ENCODE data around the gene SH3BP4. TPM values are rescaled to one million over a fixed set of nuclear protein-coding genes. Genes with fewer than 3 reads are reported as not detected.

Gene SH3BP4
- total RNA-seq, 1 donor = 115 TPM

DNA sequence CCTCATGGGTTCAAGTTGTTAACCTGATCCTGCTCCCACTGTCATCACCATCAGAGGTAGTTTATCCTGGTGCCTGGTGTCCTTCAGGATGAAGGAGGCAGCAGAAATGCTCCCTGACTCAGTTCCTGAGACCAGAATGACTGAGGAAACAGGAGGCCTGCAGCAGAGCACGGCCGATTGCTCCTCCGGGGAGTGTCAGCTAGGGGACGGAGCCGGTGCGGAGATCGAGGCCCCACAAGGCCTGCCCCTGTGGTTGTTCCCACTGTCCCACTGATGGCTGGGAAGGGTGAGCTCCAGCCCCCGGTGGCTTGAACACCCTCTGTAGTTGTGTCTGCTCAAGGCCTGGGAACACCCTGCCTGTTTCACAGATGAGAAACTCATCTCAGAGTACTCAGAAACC lies 45.6 kb downstream of the SH3BP4 start:
- DNase-seq (ENCODE audit: low read depth) = no peak
- TF ChIP-seq, protein P1, sequence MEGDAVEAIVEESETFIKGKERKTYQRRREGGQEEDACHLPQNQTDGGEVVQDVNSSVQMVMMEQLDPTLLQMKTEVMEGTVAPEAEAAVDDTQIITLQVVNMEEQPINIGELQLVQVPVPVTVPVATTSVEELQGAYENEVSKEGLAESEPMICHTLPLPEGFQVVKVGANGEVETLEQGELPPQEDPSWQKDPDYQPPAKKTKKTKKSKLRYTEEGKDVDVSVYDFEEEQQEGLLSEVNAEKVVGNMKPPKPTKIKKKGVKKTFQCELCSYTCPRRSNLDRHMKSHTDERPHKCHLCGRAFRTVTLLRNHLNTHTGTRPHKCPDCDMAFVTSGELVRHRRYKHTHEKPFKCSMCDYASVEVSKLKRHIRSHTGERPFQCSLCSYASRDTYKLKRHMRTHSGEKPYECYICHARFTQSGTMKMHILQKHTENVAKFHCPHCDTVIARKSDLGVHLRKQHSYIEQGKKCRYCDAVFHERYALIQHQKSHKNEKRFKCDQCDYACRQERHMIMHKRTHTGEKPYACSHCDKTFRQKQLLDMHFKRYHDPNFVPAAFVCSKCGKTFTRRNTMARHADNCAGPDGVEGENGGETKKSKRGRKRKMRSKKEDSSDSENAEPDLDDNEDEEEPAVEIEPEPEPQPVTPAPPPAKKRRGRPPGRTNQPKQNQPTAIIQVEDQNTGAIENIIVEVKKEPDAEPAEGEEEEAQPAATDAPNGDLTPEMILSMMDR (IDR thresholded peaks at IDR 0.05; ENCODE audit: insufficient read depth, low read depth, low read length) = no peak
- no peak overlapping the region for H3K4me3 ChIP-seq (ENCODE audit: low read depth, low read length)

- DNase-seq (ENCODE audit: low read depth) = peak; percentile 53
- H3K4me3 ChIP-seq (ENCODE audit: low read depth, low read length) = no peak overlapping the region
- TF ChIP-seq, protein P1 (IDR thresholded peaks at IDR 0.05; ENCODE audit: insufficient read depth, low read depth, low read length) = no peak
Observed at GRCh38 chr2:234998404-234999211, 46.8 kb downstream of the SH3BP4 start.

DNA sequence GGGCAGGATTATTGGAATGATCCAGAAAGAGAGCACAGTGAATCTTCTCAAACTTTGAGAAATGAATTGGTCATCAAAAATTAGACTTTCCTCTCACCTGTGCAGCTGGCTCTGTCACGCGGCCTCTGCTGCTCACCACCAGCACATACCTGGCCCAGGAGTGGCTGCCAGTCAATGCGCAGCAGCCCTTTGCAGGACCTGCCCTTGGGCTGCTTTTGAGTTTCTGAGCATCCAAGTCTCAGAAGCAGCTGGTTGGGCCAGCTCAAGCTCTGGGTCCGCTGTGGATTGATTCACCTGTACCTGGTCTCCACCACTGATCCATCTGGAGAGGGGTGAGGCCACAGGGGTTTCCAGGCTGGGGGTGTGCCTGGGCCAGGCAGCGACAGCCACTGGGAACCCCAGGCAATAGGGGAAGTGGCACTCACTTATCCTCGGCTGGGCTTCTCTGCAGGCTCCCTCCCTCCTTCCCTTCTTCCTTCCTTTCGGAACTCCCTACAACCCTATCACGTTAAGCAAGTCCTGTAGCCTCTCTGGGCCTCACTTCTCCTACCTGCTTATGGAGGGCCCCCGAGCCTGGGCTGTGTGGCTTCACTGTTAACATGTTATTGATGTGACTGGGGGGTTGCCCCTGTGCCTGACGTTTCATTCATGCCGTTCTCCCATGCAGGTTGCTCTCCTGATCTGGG lies 48.1 kb downstream of the SH3BP4 start:
- no peak for DNase-seq (ENCODE audit: low read depth)
- TF ChIP-seq, protein P1 (IDR thresholded peaks at IDR 0.05; ENCODE audit: insufficient read depth, low read depth, low read length) = no peak
- no peak overlapping the region for H3K4me3 ChIP-seq (ENCODE audit: low read depth, low read length)

DNA sequence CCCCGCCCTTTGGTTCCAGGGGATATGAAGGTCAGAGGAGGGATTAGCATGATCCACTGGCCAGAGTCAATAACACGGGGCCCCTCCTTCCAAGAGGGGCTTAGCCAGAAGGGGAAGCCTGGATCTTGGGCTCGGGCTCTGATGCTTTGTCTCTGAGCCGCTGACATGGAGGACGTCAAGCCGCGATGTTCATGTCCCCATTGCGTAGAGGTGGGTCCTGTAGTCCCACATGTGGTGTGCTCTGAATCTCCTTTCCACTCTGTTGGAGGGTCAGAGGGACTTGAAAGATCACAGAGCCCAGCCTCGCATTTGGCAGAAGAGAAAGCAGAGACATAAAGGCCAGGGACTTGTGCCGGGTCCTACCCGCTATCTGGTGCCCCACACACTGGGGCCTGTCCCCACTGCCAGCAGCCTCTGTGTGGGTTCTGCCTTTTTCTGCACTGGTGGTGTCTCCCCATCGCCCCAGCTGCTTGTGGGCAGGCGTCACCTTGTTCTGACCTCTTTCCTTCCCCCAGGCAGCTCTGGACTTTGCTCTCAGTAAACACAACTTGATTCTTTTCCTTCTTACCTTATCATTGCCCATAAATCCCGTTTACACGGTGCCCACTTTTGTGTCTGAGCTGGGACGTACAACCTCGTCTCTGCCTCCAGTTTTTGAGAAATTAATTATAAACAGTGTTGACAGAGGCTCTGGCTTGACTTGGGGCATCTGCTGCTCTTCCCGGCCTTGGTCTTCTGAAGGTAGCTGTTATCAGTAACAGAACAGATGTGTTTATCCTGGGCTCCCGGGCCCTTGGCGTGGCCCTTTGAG lies 48.8 kb downstream of the SH3BP4 start:
- TF ChIP-seq, protein P1 (IDR thresholded peaks at IDR 0.05; ENCODE audit: insufficient read depth, low read depth, low read length) = no peak
- peak overlapping the region; percentile 17 for H3K4me3 ChIP-seq (ENCODE audit: low read depth, low read length)
- peak; percentile 99 for DNase-seq (ENCODE audit: low read depth)

DNA sequence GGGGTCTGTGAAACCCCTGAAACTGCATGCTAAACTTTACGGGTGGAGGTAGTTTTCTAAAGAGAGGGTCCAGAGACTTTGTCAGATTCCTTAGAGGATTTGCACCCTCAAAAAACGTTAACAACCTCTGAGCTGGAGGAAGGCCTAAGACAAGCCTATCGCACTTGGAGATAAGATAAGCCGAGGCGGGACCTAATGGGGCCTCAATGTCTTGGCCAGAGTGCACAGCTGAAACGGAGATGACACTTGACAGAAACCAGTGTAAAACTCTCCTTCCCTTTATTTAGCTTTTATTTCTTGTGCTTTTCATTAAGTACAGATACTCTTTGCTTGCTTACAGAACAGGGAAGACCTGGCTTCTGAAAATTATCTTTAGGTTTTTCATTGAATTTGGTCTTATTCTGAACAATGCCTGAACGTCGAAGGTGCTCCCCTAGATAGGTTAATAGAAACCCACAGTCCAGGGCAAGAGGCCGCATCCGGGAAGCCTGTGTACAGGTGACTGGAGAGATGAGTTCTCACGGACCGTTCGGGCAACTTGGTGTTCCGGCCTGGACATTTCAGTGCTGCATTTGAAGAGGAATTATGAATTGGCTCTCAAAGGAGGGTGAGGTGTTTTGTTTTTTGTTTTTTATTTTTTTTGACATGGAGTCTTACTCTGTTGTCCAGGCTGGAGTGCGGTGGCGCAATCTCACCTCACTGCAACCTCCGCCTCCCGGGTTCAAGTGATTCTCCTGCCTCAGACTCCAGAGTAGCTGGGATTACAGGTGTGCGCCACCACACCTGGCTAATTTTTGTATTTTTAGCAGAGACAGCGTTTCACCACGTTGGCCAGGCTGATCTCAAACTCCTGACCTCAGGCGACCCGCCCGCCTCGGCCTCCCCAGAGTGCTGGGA lies 49.7 kb downstream of the SH3BP4 start:
- no peak for DNase-seq (ENCODE audit: low read depth)
- TF ChIP-seq, protein P1 (IDR thresholded peaks at IDR 0.05; ENCODE audit: insufficient read depth, low read depth, low read length) = no peak
- no peak overlapping the region for H3K4me3 ChIP-seq (ENCODE audit: low read depth, low read length)

Data from fibroblast of villous mesenchyme (primary cell).